Measurements from ENCODE around the gene CAPN12. TPM values are rescaled to one million over a fixed set of nuclear protein-coding genes. Genes with fewer than 3 reads are reported as not detected.
A peak's percentile ranks its signal among the peaks of the same experiment; 100 is the strongest.

Gene CAPN12
- total RNA-seq, 1 donor from 2014 or later = 18.2 TPM

- TF ChIP-seq, protein P1, sequence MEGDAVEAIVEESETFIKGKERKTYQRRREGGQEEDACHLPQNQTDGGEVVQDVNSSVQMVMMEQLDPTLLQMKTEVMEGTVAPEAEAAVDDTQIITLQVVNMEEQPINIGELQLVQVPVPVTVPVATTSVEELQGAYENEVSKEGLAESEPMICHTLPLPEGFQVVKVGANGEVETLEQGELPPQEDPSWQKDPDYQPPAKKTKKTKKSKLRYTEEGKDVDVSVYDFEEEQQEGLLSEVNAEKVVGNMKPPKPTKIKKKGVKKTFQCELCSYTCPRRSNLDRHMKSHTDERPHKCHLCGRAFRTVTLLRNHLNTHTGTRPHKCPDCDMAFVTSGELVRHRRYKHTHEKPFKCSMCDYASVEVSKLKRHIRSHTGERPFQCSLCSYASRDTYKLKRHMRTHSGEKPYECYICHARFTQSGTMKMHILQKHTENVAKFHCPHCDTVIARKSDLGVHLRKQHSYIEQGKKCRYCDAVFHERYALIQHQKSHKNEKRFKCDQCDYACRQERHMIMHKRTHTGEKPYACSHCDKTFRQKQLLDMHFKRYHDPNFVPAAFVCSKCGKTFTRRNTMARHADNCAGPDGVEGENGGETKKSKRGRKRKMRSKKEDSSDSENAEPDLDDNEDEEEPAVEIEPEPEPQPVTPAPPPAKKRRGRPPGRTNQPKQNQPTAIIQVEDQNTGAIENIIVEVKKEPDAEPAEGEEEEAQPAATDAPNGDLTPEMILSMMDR (IDR thresholded peaks at IDR 0.05) = no peak
- Histone ChIP-seq H3K4me3 (no peak overlapping the region), H3K27me3 (ENCODE audit: low read depth) (no peaks in the 10 kb centered on the region), H3K9me3 (no peaks in the 10 kb centered on the region), H3K4me1 (peaks cover 75% of the 10 kb centered on the region), H3K27ac (peak overlapping the region; percentile 59), H3K36me3 (peaks cover 65% of the 10 kb centered on the region)
- no peak for ATAC-seq
- intact Hi-C loops (cut with DNase I) = no loop called here
- DNase-seq = no peak
Observed at GRCh38 chr19:38699647-38700349, 44.5 kb downstream of the CAPN12 start.

GRCh38 chr19:38699027-38699346 is 45.3 kb downstream of the CAPN12 start:
- H3K4me3 ChIP-seq = no peak overlapping the region
- no peak for DNase-seq
- intact Hi-C loops (cut with DNase I) = no loop called here

DNA sequence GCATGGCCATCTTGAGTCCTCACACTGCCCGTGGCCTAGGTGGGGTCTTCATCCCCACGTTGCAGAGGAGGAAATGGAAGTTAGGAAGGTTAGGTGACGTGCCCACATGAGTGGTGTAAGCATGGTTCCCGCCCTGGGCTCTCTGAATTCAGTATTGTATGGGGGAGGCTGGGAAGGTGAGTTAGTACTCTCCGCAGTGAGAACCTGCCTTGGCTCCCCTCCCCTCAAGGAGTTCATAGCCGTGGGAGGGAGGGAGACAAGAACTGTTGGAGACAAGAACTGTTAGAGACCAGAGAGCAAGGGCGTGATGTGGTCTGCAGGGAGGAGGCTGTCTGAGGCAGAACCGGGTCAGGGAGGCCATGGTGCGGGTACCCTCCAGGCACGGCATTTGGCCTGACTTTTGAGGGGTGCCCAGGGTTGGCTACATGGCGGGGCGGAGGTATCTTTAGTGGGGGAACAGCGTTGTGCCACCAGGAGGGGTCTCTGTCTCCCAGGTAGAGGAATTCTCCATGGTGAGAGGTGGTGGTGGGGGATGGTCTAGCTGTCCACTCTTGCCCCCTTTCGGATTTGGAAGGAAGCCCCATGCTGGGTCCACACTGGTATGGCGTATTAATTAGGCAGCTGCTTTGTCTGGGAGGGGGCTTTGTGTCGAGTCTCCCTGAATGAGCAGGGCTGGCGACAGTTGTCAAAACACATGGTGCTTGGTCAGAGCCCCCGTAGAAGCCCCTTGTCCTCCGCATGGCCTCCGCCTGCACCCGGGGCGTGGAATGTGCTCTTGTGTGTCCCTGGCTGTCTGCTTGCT is 45.8 kb downstream of the CAPN12 start:
- TF ChIP-seq, protein P1 (IDR thresholded peaks at IDR 0.05) = no peak
- Histone ChIP-seq H3K4me3 (no peak overlapping the region), H3K27ac (peak overlapping the region; percentile 53), H3K27me3 (ENCODE audit: low read depth) (no peaks in the 10 kb centered on the region), H3K36me3 (peaks cover 58% of the 10 kb centered on the region), H3K4me1 (peaks cover 88% of the 10 kb centered on the region), H3K9me3 (no peaks in the 10 kb centered on the region)
- ATAC-seq (no peak), DNase-seq (no peak)
- intact Hi-C loops (cut with DNase I) = no loop called here

More at GRCh38 chr19:38699027-38699346, 45.3 kb downstream of the CAPN12 start:
- Histone ChIP-seq H3K27ac (peak overlapping the region; percentile 53), H3K4me1 (peaks cover 83% of the 10 kb centered on the region), H3K27me3 (ENCODE audit: low read depth) (no peaks in the 10 kb centered on the region), H3K9me3 (no peaks in the 10 kb centered on the region), H3K36me3 (peaks cover 64% of the 10 kb centered on the region)
- ATAC-seq = no peak
- TF ChIP-seq, protein P1 (IDR thresholded peaks at IDR 0.05) = no peak

- intact Hi-C loops (cut with DNase I) = no loop called here
- Histone ChIP-seq H3K27ac (peak overlapping the region; percentile 28), H3K4me1 (peaks cover 96% of the 10 kb centered on the region), H3K27me3 (ENCODE audit: low read depth) (no peaks in the 10 kb centered on the region), H3K36me3 (peaks cover 52% of the 10 kb centered on the region), H3K9me3 (no peaks in the 10 kb centered on the region), H3K4me3 (no peak overlapping the region)
- ATAC-seq (no peak), DNase-seq (no peak)
- TF ChIP-seq, protein P1 (IDR thresholded peaks at IDR 0.05) = no peak
Observed at GRCh38 chr19:38697641-38698071, 46.6 kb downstream of the CAPN12 start.

DNA sequence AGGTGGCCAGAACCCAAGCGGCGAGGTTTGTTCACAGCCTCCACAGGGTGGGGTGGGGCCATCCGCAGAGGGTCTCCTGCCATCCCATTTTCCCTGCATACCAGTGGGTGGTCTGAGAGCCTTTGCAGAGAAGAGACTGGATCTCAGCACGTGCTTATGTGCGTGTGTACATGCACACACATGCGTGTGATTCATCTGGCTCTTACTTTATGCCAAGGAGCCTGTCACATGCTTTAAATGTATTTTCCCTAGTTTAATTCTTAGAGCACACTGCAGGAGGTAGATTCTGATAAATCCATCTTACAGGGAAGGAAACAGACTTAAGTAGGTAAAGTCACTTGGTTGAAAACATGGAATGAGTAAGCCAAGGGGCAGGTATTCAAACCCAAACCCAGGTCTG is 47.1 kb downstream of the CAPN12 start:
- no peak for DNase-seq
- intact Hi-C loops (cut with DNase I) = no loop called here
- Histone ChIP-seq H3K36me3 (peaks cover 52% of the 10 kb centered on the region), H3K27me3 (ENCODE audit: low read depth) (no peaks in the 10 kb centered on the region), H3K4me3 (no peak overlapping the region), H3K4me1 (peaks cover 100% of the 10 kb centered on the region), H3K9me3 (no peaks in the 10 kb centered on the region), H3K27ac (peak overlapping the region; percentile 28)
- no peak for ATAC-seq
- TF ChIP-seq, protein P1 (IDR thresholded peaks at IDR 0.05) = no peak

All from lower lobe of right lung (tissue), 2 donors.